GM18868 (cell line): ENCODE measurements around the gene CCNDBP1.
A peak's percentile ranks its signal among the peaks of the same experiment; 100 is the strongest.
"Not testable (repeated sequence)": the region's sequence is repeated elsewhere in the genome, so short reads cannot be mapped to it uniquely, and the experiment has no call there.

Experiments used
- ATAC-seq: cut with Tn5 transposase; IDR thresholded peaks from one replicate; pipeline ENCODE4 v1.9.1; 2021; ENCODE audit warnings: mild to moderate bottlenecking, moderate library complexity; ENCODE audit not compliant: unreplicated experiment

The CCNDBP1 gene

DNA sequence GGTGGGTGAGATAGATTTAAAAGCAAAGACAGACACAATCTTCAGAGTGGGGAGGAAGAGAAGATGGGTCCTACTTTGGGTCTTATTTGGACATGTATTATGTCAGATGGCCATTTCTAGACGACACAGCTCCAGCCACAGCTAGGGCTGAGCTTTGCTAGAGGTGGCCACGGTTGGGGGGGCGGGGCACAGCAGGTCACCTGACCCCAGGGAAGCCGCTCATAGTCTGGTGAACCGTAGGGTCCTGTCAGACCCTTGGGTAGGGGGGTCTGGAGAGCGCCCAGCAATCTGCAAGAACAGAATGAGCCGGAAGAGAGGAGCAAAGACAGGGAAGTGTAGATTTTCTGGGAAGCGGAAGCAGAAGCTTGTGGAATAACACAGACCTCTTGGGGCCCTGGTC is 29.0 kb downstream of the CCNDBP1 start:
- no peak for ATAC-seq

DNA sequence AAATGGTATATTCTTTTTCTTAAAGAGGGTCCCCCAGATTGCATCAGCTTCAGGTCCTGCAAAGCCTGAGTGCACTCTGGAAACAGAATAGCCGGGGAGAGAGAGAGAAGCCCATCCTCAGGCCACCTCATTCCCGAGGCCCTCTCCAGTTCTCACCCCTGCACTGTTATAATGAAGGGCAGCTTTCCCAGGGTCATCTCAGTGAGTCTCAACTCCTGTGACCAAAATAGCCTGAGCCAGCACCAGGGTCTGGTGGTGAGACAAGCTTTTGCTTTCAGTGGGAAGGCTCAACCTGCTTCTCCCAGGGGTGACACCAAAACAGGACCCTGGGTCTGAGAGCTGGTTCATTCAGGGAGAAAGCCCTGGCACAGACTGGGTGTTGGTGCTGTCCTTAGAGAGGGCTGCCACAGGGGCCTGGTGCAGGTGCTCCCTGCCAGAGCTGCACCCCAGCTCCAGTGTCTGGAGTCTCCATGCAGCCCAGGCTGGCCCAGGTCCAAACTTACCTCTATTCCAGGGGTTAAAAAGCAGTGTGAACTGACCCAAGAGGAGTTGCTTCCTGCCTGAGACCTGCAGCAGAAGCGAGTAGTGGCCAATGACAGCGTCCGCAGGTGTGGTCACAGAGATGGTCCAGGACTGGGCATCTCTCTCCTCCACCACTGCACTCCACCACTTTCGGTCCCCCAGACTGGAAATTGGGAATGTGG is 29.5 kb downstream of the CCNDBP1 start:
- no peak for ATAC-seq

DNA sequence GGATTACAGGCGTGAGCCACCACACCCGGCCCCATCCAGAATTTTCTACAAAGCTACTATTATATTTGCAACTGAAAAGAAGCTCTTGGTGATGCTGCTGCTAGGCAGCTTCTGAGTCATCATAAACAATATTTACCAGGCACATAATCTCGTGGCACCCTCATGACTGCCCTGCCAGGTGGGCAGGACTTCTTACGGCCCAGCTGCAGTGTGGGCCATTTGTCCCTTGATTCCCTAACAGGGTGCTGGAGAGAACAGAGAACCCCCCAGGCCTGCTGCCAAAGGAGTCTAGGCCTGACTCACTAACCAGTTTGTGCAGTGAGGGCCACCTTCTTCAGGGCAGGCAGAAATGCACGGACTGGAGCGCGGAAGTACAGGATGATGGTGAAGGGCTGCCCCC is 30.8 kb downstream of the CCNDBP1 start:
- ATAC-seq = no peak

DNA sequence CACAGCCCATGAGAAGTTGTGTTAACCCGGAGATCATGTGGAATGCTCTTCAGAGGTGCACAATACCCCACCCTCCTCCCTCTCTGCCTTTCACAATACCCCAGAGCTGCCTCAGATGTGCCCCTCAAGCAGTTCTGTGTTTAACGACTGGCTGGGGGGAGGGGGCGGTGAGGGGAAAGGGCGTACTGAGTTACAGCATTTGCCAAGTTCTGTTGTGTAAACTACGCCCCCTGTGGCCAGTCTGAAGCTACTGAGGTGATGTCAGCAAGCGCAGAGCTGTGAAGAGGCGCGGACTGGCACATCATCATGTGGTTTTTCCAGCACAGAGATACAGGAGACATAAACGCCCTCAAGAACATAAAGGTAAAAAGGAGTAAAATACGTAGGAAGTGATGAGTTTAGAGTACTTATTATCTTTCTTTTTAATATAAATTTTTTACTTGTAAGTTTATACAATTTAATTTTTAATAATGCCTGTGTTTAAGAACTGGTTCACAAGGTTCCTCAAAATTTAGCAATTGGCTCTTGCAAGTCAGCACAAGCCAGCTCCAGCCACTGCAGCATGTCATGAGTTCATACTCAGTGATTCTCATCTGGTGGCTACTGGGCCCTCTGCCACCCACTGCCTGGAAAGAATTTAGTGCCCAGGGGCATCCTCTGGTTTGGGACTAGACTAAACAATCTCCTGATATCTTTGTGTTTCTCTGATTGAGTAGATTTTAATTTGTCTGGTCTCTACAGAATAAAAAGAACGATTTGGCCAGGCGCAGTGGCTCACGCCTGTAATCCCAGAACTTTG is 33.9 kb downstream of the CCNDBP1 start:
- ATAC-seq = no peak

DNA sequence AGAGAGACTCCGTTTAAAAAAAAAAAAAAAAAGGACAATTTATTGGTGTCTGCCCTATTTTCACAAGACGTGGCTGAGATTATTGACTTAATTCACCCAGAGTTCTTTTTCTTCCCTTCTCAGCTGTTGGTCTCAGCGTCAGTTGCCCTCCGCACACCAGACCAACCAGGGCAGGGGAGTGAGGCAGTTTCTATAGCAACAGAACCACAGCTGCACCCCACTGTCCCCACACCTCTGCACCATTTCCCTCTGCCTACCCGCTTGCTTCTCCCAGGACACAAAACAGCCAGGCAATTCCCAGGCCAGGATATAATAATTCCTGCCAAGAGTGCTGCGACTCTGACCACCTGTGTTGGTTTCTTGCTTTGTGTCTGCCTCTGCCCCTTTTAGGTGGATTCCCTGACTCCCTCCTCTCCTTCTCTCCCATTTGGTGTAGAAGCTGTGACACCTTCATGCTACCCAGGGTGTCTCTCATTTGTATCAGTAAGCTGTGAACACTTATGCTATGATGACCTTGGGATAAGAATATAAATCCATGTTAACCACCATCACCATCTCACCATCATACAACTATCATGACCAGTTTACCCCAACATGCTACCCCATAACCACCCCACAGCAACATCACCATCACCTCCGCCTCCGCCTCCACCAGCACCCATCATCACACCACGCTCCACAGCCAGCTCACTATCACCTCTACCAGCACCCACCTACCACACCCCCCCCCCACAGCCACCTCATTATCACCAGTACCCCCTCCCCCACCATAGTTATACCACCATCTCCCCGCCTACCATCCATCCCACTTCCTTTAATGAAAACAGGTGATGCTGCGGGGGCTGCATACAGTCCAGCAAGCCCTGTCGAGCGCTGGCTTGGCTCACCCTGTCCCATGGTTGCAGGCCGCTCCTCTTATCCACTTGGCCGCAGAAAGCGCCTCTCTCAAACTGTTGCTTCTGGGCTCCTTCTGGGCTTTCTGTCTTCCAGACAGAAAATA is 35.0 kb downstream of the CCNDBP1 start:
- ATAC-seq = no peak

DNA sequence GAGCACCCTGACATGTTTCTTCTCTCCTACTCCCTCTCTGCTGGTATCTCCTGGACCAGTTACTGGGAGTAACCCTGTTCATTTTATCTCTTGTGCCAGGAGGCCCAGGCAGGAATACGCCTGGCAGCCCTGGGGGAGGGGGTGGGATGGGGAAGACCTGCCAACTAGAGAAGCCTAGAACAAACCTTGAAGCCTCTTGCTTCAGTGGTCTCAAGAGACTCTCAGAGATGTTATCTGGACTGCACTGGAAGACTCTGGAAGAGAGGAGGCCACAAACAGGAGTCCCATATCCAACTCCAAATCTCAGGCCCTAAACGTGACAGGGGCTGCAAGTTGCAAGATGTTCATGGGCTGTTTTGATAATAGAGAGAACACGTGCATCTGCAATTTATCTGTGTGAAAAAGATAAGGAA is 35.8 kb downstream of the CCNDBP1 start, which contains the start of gene EPB42:
Gene EPB42 (minus strand): TSS at position 28 of the 413 bp plus-strand sequence. CDS start 193 bp downstream, outside the sequence.
- no peak for ATAC-seq

GRCh38 chr15:43221422-43221821 is 36.2 kb downstream of the CCNDBP1 start:
- ATAC-seq = no peak

- peak; percentile 50 for ATAC-seq
These were observed 40.2 kb downstream of the CCNDBP1 start for GRCh38 chr15:43225201-43225949.

GRCh38 chr15:43225950-43226255 is 40.7 kb downstream of the CCNDBP1 start:
- not testable (repeated sequence) for ATAC-seq

DNA sequence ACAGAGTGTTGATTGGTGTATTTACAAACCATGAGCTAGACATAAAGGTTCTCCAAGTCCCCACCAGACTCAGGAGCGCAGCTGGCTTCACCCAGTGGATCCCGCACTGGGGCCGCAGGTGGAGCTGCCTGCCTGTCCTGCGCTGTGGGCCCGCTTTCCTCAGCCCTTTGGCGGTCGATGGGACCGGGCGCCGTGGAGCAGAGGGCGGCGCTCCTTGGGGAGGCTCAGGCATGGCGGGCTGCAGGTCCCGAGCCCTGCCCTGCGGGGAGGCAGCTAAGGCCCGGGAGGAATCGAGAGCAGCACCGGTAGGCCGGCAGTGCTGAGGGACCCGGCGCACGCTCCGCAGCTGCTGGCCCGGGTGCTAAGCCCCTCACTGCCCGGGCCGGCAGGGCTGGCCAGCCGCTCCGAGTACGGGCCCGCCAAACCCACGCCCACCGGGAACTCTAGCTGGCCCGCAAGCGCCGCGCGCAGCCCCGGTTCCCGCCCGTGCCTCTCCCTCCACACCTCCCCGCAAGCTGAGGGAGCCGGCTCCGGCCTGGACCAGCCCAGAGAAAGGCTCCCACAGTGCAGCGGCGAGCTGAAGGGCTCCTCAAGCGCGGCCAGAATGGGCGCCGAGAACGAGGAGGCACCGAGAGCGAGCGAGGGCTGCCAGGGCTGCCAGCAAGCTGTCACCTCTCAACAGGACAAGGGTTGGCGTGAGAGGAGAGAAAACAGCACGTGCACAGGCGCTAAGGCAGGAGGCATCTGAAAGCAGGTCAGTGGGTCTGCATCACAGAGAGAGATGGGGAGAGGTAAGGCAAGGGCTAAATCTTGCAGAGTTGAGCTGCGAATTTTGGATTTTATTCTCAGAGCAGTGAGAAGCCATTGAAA is 41.5 kb downstream of the CCNDBP1 start:
- ATAC-seq = no peak

DNA sequence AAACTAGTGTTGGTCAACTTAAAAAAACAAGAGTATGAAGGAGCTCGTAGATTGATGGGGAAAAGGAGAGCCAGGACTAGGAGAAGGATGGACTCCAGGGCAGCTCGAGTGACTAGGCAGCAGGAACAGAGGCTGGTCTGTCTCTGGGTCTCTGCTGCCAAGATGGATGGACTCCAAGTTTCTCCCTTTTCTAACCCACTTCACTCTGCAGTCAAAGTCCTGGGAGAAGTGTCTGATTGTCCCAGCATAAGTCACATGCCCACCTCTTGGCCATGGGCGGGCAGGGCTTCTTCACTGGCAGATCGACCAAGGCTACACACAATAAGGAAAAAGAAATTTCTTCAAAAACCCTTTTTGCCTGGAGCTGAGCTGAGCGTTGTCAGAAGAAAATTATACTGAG is 44.8 kb downstream of the CCNDBP1 start:
- ATAC-seq = no peak

DNA sequence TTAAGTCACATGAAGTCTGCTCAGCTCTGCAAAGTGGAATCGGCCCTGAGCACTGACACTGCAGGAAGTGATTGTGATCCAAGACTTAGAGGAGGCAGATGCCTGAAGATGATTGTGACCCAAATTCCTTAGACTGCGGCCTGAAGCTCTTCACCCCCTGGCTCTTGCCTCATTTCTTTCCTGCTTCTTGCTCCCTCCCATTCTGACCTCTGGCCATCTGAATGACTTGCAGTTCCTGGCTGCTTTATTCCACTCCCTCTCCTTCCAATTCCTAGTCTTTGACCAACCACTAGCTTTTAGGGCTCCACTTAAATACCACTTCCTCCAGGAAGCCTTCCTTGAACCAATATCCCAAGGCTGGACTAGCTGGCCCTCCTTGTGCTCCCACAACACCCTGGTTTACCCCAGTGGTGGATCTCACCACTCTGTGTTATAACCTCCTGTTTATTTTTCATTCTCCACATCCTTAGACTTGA is 45.5 kb downstream of the CCNDBP1 start:
- ATAC-seq = no peak

GRCh38 chr15:43232289-43232874 is 47.2 kb downstream of the CCNDBP1 start:
- no peak for ATAC-seq

DNA sequence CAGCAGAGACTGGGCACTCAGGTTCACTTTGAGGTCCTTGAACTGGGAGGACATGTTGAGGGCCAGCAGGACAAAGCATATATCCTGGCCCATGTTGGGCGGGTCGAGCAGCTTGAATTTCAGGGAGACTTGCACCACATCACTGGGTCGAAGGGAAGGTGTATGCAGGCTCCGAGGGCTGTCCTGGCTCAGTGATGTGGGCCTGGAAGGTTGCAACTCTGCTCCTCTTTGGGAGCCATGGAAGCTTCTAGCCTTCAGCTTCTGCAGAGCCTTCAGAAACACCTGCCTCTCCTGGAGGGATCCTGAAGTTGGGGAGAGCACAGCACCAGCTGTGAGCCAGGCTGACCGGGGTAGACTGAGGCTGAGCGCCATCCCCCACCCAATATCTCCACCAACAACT is 50.3 kb downstream of the CCNDBP1 start:
- ATAC-seq = no peak

DNA sequence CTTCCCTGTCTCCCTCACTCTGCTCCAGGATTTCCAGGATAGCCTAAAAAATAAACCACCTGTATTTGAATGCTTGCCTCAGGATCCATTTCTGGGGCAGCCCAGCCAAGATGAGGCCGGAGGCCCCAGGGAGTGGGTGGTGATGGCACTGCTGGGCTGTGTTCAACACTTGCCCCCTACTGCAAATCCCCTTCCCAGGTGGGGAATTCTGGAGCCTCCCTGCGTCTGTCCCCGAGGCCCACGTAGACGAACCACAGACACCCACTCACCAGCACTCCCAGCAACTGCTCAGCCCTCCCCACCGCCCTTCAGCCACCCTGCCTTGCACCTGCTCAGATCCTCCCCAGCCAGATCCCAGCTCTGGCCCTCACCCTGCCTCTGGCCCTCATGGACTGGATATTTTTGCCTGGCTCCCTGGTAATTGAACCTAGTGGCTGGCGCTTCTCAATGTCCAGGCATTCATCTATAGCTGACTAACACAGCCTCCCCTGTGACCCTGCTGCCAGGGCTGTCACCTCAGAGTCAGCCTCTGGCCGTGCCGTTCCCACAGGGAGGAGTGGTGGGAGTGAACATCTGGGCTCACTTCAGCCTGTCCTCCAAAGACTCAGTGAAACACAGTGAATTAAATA is 52.8 kb downstream of the CCNDBP1 start:
- no peak for ATAC-seq

DNA sequence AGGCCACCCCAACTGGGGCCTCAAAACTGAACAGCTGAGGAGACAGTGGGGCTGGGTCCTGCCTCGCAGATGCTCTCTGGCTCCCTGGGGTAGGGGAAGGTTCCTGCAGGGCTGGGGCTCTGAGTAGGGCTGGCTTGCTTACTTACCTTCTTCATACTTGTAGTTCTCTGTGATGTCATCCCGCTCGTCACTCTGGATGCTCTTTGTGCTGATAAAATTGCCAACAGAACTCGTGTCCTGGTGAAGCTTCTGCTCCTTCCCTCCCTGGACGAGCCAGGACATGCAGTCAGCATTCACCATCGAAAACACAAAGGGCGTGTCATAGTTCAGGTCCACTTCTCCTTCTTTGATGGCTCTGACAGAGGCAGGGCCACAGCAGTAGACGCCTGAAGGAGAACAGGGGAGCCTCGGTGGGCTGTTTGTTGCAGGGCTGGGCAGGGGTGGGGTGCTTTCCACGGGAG is 53.5 kb downstream of the CCNDBP1 start:
- no peak for ATAC-seq

DNA sequence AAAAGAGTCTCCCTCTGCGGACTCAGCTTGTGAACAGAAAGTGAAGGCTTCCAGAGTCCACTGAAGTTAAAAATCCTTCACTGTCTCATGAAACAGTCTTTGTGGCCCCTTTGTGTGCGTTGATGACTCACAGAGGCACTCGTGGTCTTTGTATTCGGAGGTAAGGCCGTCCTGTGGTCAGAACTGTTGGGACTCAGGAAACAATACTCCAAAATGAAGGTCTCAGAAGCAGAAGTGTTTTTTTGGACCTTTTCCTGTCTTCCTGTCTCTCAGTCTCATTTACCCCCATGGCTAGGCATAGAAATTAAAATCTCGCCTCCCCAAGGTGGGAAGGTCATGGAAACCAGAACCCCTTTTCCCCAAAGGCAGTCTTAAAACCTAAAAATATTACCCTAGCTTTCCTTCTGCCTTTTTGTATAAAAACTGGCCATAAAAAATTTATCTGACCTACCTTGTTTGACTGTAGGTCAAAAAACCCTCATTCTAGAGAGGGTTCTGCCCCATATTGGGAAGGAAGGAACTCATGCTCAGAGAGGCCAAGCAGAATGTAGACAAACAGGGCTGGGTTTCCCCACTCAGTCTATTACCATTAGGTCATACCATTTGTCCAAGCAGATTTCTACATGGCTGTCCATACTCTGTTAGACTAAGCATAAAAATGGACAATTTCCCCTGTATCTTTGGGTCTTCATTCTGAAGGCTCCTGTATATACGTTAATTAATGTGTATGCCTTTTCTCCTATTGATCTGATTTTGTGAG is 54.7 kb downstream of the CCNDBP1 start:
- peak; percentile 47 for ATAC-seq

DNA sequence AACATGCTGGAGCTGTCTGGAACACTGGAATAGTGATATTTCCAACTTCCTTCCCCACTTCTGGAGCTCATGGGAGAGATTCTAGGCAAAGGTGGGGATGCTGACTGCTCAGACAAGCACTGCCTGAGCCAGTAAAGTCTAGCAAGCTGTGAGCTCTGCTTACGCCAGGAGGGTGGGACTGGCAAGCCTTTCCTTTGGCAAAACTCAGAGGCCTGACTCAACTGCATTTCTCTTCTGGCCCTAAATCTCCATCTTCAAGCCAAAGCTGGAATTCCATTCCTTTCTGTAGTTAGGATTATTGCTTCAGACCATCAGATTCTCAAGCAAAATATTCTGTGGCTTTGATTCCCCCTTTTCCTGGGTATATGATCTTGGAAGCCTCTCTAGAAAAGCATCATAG is 55.9 kb downstream of the CCNDBP1 start:
- ATAC-seq = no peak
